Neural progenitor cell (in vitro differentiated cells): ENCODE results near the gene FAM114A2.

ENCODE experiments used
- CTCF ChIP-seq: fragments of 200-600 bp; sonication (generic); IDR thresholded peaks from 2 replicates; pipeline ENCODE4 v1.5.1; 2017; ENCODE audit warnings: antibody characterized with exemption, mild to moderate bottlenecking
- EZH2phosphoT487 ChIP-seq: fragments of 200-600 bp; sonication (generic); IDR thresholded peaks from 2 replicates; pipeline ENCODE4 v1.6.1; 2017; ENCODE audit warnings: antibody characterized with exemption

GRCh38 chr5:154031937-154032489 is 6.7 kb downstream of the FAM114A2 start:
- TF ChIP-seq CTCF (no peak), EZH2phosphoT487 (no peak)
